ENCODE measurements around the gene PEX16.
"Not testable (repeated sequence)": the region's sequence is repeated elsewhere in the genome, so short reads cannot be mapped to it uniquely, and the experiment has no call there.

PEX16 gene

GRCh38 chr11:45917286-45917622, 423 bp downstream of the PEX16 start:
- no peak for DNase-seq

GRCh38 chr11:45915446-45915845, 2.2 kb downstream of the PEX16 start:
- DNase-seq = no peak

DNA sequence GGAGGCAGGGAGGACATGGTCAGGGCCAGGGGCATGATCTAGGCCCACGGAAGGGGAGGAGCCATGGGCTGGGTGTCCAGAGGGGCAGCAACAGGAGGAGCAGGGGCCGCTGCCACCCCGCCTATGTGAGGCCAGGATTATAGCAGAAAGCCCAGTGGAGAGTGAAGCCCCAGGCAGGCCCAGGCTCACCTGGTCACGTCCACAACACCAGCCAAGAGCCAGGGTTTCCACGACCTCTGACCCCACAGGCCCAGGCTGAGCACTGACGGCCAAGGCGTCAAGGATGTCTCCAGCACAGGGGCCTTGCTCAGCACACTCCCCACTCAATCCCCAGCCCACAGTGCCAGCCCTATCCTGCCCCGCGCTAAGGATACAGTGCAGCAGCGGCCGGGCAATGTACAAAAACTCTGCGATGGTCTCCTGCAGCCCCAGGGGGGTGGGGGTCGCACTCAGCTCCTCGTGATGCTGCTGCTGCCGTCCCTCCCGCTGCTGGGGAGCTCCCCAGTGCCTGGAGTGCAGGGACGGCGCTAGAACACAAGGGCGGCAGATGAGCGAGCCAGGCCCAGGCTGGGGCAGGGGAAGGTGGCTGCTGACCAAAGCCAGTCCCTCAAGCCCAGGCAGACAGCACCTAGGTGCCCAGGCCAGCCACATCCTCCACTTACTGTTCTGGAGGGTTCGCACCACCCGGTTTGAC, 3.6 kb downstream of the PEX16 start:
- DNase-seq = no peak

DNA sequence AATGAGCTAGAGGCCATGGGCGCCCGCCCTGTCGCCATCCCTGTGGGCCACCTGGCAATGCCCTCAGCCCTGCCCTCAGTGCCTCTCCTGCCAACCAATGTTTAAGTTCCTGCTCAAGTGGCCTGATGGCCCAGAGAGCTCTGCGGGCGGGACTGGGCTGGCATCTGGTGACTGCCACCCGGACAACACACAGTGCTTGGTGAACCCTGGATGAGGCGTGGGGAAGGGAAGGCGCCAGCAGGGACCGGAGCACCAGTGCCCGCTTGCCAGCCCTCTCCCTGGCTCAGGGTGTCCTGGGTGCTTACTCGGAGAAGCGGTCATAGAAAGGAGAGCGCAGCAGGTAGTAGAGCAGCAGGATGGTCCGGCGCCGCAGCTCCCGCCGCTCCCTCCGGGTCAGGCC, 4.2 kb downstream of the PEX16 start:
- DNase-seq = no peak

- DNase-seq = no peak
Measured at GRCh38 chr11:45910623-45911022, 7.1 kb downstream of the PEX16 start.

GRCh38 chr11:45909594-45910475, 7.8 kb downstream of the PEX16 start:
- no peak for DNase-seq

DNA sequence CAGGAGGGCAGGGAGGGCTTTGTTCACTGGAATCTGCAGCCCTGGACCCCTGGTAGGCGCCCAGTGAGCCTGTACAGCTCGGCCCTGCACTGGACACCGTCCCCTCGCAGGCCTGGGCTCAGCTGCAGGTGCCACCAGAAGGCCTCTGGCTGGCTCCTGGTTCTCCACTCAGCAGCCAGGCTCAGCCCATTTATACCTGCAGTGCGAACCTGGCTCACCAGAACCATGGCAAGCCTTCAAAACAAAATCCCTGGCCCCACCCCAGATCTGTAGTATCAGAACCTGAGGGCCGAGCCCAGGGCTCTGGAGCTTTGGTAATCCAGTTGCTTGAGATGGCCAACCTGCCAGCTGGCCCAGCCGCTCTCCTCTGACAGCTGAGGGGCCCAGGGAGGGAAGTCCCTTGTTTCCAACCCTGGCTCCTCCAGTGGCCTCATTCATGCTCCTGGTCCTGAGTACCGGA, 9.7 kb downstream of the PEX16 start:
- DNase-seq = no peak

GRCh38 chr11:45906965-45907611, 10.6 kb downstream of the PEX16 start, which contains the start of gene FREY1:
Gene FREY1, minus strand, starts transcription at chr11:45907271. Its CDS starts 26 bp downstream, at chr11:45907245.
- DNase-seq = no peak

DNA sequence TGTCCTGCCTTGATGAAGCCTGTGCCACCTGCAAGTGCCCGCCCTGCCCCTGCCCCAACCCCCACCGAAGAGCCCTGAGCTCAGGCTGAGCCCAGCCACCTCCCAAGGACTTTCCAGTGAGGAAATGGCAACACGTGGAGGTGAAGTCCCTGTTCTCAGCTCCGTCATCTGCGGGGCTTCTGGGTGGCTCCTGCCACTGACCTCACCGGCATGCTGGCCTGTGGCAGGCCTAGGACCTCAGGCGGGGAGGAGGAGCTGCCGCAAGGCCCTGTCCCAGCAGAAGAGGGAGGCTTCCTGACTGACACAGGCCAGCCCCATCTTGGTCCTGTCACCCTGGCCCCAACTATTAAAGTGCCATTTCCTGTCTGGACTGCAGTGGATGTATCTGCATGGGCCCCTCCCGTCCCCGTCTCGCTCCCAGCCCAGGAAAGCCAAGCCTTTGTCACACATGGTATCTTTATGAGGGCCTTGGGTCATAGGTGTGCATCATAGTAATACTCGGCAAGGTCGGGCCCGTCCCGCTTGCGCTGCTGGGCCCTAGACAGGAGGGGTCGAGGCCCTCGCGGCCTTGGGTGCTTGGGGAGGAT, 11.5 kb downstream of the PEX16 start:
- peak; percentile 29 for DNase-seq

- DNase-seq = not testable (repeated sequence)
Measured at GRCh38 chr11:45905576-45905975, 12.1 kb downstream of the PEX16 start.

DNA sequence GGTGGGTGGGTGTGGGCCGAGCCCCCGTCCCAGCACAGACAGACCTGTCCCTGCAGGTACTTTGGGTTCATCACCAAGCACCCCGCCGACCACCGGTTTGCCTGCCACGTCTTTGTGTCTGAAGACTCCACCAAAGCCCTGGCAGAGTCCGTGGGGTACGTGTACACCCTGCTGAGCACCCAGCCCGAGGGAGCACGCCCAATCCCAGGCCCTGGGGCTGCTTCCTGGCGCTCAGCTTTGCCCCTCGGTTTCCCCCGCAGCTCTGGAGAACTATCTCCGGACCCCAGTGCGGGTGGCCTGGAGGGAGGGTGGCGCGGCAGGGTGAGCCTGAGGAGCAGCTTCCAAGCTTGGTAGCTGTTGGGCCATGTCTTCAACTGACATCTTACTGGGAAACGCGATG, 12.6 kb downstream of the PEX16 start:
- no peak for DNase-seq

- DNase-seq = no peak
Measured at GRCh38 chr11:45904309-45904915, 13.3 kb downstream of the PEX16 start.

DNA sequence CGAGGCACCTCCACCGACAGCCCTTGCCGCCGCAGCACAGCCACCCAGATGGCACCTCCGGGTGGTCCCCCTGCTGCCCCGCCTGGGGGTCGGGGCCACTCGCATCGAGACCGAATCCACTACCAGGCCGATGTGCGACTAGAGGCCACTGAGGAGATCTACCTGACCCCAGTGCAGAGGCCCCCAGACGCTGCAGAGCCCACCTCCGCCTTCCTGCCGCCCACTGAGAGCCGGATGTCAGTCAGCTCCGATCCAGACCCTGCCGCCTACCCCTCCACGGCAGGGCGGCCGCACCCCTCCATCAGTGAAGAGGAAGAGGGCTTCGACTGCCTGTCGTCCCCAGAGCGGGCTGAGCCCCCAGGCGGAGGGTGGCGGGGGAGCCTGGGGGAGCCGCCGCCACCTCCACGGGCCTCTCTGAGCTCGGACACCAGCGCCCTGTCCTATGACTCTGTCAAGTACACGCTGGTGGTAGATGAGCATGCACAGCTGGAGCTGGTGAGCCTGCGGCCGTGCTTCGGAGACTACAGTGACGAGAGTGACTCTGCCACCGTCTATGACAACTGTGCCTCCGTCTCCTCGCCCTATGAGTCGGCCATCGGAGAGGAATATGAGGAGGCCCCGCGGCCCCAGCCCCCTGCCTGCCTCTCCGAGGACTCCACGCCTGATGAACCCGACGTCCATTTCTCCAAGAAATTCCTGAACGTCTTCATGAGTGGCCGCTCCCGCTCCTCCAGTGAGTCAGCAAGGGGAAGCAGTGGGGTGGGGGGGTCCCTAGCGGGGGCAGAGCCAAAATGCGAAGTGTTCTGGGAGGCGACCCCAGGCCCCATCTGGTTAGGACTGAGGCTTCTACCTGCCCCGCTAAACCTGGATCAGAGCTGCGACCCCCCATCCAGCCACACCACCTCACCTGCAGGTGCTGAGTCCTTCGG, 15.0 kb downstream of the PEX16 start:
- DNase-seq = no peak

DNA sequence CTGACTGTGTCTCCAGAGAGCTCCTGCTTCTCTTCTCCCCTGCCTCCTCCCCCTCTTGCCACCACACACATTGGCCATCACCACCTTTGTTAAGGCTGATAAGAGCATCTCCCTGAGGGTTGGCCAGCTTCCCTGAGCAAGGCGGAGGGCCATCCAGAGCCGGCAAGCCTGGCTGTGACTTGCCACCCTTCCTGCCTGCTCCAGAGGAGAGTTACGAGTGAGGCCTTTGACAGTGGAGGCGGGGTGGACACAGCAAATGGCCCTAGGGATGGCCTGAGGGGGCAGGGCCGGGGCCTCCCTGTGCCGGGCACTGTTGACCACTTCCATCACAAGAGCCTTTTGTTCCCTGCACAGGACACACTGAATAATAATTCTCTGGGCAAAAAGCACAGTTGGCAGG, 16.1 kb downstream of the PEX16 start:
- DNase-seq = no peak

GRCh38 chr11:45900916-45901617, 16.6 kb downstream of the PEX16 start:
- DNase-seq = no peak

GRCh38 chr11:45900175-45900800, 17.4 kb downstream of the PEX16 start:
- DNase-seq = not testable (repeated sequence)

DNA sequence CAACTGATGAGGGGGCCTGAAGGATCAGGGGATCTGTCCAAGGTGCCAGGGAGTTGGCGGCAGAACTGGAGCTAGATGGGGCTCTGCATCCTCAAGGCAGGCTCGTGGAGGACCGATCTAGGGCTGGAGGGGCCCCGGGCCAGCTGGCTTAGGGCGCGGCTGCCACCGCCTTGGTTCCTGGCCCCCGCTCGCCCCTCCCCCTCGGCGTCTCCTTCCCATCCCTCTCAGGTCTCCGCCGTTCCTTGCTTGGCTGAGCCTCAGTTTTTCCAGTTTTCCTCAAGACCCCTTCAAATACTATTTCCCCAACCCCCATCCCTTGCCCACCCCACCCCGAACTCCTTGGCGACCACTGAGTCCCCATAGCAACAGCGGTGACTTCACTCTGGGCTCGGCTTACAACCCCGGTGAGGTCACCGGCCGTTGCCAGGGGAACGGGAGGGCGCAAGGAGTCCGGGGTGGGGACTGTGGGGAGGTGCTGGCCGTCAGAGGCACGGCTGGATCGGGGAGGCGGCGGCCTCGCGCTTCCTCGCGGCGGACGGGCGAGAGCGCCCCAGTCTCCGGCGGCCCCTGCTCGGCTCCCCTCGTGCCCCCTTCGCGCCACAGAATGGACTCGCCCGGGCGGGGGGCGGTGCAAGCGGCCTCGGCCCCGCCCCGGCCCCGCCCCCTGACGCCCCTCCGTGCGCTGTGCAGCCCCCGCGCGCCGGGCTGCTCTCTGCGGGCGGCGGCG, 18.1 kb downstream of the PEX16 start:
- peak; percentile 73 for DNase-seq

DNA sequence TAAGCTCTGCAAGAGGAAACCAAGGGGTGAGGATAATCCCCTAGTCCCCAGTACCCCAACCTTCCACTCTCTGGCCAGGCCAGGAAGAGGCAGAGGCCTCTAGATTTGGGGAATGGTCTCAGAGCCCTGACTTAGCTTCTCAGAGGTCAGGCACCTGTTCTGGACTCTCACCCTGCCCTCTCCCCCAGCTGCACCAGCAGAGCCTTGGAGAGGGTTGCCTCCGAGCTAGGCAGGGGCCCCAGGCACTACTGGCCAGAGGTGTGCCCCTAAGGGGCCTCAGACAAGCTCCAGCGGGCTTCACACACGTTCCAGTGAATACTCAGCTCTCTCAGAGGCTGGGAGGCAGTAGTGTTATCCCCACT, 18.6 kb downstream of the PEX16 start:
- DNase-seq = no peak

GRCh38 chr11:45897556-45897955, 20.1 kb downstream of the PEX16 start:
- DNase-seq = no peak

GRCh38 chr11:45896422-45896984, 21.2 kb downstream of the PEX16 start:
- DNase-seq = no peak

Data from suppressor macrophage treated with lipopolysaccharide for 4 hours (primary cell).